Right hindlimb (tissue), 1 donor: ENCODE data around the gene PRPS1.
A peak's percentile ranks its signal among the peaks of the same experiment; 100 is the strongest.
"Not testable (repeated sequence)": the region's sequence is repeated elsewhere in the genome, so short reads cannot be mapped to it uniquely, and the experiment has no call there.

Experiments
- DNase-seq: peaks from one replicate; pipeline ENCODE4 v3.0.0-alpha.2; 2018

The PRPS1 gene

DNA sequence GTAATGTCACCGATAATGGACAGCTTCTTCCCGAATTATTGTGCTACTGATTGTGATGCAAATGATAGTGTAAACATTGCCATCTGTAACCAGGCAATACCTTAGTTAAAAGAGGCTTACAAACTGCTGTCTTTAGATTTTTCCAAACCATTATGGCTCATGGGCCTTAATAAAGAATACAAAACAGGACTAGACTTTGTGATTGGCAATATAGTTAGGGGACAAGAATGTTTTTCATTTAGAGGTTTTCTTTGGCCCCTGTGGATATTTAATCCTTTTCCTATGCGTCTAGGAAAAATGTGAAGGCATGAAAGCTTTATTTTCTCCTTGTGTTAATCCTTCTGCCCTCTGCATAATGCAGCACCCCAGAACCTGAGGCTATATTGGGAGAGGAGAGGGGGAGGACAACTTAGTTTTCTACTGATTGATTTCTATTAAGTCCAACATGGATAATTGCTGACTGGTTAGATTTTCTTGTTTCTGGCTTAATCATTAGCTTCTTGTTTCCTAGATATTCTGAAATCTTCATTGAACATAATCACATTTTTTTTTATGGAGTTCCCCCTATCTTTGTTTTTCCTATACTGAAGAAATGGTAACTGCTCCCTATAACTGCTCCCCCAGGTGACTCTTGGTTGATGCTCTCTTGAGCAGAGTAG is 1.9 kb downstream of the PRPS1 start:
- DNase-seq: no peak

DNA sequence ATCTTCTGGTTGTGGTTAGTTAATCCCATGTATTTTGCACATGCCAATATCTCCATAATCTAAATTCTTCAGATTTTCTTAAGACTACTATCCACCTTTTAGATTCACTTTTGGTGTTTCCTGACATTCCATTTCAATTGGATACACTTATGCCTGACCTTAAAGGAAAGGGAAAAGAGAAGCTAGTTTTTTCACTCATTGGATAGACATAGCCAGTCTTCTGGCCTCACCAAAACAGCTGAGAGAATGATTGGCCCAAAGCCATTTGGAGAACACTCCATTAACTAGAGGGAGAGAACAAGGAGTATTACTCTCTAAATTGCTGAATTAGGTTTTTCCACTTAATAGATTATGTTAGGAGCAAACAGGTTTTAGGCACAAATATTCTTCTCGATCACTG is 4.0 kb downstream of the PRPS1 start:
- DNase-seq: no peak

DNA sequence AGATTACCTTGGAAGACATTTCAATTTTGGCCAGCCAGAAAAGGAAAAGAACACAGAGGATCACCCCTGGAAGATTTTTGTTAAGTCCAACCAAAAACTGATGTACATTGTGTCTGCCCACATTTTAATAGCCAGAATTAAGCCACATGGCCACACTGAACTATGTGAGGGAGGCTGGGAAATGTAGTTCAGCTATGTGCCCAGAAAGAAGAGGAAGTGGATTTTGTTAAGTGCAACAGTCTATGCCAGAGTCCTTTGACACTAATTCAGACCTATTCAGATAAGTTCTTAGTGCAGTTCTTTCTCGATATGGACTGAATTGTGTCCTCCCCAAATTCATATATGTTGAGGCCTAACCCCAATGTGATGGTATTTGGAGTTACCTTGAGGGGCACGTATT is 18.4 kb downstream of the PRPS1 start:
- no peak for DNase-seq

DNA sequence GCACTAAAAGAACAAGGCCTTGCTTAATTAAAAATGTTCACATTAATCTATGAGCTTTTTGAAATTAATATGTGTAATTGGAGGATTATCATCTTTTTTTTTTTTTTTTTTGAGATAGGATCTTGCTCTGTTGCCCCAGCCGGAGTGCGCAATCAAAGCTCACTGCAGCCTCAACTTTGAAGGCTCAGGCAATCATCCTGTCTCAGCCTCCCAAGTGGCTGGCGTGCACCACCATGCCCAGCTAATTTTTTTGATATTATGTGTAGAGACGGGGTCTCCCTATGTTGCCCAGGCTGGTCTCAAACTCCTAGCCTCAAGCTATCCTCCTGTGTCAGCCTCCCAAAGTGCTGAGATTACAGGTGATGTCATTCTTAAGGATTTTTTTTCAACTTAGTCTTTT is 20.0 kb downstream of the PRPS1 start:
- no peak for DNase-seq

DNA sequence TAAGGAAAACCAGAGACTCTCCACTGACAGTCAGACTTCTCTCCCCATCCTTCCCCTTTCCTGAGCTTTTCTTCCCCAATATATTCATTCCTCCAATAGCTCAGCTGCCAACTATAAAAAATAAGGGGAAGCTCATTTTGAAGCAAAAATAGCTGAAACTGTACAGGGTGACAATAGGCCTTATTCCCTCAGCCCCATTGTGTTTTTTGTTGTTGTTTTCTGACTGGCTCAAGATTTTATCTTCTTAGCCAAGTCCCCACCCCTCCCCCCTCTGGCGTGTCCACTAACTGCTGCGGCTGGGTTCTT is 26.2 kb downstream of the PRPS1 start:
- no peak for DNase-seq

DNA sequence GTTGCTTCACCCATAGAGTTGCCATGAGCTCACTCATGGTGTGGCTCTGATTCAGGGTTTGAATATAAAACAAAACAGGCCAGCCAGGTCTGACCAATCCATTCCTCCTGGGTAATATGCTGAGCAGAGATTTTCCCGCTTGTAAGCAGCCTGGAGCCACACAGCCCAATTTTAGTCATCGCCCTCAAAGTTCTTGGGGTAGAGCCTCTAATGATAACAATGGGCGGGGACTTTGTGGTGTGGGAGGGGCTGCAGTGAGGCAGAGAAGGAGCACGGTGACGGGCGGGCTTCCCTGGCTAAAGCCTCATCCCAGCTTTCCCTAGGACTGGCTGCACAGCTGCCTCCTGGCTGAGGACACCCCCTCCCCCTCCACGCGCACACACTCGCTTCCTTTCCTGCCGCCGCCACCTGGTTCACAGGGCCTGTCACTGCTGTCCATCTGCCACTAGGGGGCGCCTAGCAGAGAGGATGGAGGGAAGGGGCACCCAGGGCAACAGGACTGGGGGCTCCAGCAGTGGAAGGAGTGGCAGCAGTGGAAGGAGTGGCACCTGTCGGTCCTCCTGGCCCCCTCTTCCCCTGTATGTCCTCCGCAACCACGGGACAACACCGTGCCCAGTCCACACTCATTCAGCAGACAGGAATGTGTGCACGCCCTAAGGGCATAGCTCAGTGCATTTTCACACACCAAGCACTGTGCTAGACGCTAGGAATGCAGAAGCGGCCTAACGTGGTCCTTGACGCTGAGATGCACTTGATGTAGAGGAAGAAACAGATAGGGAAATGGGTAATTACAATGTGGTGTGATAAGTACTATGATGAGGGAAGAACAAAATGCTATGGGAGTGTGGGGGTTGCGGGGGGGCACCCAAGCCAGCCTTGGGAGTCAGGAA is 26.8 kb downstream of the PRPS1 start:
- peak; percentile 74 for DNase-seq

DNA sequence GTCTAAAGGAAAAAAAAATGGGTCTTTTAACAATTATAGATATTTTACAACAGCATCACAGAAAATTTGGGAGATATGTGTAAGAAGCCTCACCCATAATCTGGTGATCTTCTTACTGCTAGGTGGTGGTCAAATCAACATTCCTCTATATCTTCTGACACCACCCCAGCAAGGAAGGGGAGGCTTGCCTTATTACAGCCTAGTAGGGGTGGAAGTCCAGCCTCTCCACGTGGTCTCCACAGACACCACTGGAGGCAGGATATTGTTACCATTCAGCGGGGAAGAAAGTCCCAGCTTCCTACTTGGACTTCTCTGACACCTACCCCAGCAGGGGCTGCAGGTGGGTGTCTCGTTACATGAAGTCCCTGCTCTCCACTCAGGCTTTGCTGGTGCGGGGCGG is 28.7 kb downstream of the PRPS1 start:
- DNase-seq: no peak

DNA sequence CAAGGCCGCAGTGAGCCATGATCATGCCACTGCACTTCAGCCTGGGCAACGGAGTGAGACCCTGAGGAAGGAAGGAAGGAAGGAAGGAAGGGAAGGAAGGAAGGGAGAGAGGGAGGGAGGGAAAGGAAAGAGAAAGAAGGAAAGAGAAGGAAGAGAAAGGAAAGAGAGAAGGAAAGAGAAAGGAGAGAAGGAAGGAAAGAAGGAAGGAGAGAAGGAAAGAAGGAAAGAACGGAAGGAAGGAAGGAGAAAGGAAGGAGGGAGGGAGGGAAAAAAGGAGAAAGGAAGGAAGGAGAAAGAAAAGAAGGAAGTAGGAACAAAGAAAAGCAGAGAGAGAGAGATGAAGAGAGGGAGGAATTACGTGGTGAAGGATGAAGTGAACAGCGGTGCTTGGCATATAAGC is 30.4 kb downstream of the PRPS1 start:
- DNase-seq: no peak

DNA sequence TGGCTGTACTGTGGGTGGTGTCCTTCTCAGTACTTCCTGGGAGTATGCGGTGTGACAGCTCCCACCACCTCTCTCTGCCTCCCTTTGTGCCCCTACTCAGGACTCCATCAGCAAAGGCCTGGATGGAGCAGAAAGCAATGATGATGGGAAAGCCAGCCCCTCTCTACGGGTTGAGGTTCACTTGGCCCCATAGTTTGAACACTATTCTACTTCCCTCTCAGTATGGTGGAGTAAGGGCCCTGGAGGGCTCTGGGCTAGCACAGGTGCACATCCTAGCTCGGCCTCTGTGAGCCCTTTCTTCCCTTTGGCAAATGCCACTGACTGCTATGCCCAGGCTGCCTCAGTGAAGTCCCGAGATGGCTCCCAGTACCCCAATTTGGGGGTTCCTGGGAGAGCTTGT is 31.0 kb downstream of the PRPS1 start:
- DNase-seq: no peak

DNA sequence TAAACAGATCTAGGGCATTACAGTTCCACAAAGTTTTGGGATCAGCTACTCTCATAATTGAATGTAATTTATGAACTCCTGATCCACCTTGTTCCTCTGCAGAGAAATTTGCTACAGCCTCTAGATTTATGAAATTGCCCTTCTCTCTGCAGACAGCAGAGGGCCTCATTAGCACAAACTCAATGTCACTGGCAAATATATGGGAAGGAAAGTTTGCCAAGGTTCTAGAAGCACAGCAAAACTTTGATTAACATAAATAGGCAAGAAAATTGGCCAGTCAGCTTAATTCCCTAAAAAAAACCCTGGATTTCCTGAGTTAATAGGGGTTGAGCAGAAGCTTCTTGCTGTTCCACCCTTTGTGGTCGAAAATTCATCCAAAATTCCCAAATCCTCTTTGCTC is 31.5 kb downstream of the PRPS1 start:
- DNase-seq: no peak

DNA sequence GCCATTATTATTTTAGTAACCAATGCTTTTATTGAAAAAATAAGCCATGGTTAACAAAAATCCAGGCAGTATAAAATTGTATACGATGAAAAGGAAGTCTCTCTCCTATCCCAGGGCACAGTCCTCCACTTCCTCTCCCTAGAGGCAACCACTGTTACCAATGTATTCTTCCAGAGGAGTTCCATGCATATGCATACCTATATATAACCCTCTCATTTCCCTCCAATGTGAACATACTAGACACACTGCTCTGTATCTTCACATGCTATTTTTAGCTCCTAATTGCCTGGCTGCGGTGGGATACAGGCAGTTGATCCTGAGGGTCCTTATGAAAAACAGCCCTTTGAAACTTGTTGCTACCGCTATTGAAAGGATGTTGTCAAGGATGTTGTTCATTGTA is 33.8 kb downstream of the PRPS1 start:
- no peak for DNase-seq

DNA sequence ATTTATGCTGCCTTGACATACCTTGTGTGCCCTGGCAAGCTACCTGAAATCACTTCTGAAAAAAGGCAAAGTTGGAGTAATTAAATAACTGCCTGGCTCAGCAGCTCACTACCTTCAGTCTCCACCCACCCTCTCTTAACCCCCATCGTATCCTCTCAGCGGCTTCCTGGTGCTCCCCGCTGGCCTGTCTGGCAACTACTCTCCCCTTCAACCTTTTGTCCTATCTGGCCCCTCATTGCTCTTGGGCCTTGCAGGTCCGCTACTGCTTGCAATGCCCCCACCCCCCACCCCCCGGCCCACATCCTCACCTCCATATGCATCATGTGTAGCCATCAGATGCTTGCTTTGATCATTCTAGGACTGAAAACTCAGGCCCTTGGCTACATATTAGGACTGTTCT is 34.5 kb downstream of the PRPS1 start:
- DNase-seq: no peak

DNA sequence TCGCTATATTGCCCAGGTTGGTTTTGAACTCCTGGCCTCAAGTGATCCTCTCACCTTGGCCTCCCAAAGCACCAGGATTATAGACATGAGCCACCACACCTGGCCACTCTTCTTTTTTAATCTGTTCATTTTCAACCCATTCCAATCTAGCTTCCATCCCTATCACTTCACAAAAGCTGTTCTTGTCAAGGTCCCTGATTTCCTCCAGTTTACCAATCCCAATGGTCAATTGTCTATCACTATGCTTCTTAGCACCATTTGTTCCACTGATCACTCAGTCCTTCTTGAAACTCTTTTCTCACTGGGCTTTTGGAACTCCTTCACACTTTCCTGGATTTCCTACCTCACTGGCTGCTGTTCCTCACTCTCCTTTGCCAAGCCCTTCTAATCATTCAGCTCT is 38.6 kb downstream of the PRPS1 start:
- no peak for DNase-seq

DNA sequence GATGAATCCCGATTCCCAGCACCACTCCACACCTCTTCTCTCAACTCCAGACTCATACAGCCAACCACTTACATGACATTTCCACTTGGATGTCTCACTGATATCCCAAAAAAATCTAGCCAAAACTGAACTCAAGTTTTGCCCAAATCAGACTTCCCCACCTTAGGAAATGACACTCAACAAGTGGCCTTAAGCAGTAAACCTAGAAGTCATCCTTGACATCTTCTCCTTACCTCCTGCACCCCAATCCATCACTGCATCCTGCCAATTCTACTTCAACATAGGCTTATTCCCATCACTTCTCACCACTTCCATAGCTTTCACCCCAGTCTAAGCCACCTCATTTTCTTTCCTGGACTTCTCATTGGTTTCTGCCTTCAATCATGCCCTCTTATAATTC is 39.1 kb downstream of the PRPS1 start:
- no peak for DNase-seq

DNA sequence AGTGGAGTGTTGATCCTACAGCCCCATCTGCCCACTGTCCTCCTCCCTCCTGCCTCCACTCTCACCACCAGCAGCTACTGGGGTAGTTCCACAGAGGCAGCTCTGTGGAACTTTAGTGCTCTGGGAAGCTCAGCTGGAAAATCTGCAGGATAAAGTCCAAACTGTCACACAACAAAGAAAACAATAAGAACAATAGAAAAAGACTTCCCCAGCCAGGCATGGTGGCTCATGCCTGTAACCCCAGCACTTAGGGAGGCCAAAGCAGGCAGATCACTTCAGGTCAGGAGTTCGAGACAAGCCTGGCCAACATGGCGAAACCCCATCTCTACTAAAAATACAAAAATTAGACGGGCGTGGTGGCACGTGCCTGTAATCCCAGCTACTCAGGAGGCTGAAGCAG is 40.4 kb downstream of the PRPS1 start:
- DNase-seq: not testable (repeated sequence)

DNA sequence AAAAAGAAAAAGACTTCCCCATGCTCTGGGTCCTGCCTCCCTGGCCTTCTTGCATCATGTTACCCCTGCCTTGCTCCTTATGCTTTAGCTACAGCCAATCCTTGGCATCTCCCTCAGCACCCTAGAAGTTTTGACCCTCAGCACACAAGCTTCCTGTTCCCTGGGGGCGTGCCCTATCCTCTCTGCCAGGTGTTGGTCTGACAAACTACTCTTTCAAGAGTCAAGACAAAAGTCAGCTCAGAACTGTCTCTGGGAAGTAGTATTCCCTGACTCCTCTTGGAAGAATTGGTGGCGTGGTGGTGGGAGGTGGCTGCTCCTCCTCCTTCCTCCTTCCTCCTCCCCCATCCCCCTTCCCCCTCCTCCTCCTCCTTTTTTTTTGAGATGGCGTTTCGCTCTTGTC is 41.0 kb downstream of the PRPS1 start:
- no peak for DNase-seq

DNA sequence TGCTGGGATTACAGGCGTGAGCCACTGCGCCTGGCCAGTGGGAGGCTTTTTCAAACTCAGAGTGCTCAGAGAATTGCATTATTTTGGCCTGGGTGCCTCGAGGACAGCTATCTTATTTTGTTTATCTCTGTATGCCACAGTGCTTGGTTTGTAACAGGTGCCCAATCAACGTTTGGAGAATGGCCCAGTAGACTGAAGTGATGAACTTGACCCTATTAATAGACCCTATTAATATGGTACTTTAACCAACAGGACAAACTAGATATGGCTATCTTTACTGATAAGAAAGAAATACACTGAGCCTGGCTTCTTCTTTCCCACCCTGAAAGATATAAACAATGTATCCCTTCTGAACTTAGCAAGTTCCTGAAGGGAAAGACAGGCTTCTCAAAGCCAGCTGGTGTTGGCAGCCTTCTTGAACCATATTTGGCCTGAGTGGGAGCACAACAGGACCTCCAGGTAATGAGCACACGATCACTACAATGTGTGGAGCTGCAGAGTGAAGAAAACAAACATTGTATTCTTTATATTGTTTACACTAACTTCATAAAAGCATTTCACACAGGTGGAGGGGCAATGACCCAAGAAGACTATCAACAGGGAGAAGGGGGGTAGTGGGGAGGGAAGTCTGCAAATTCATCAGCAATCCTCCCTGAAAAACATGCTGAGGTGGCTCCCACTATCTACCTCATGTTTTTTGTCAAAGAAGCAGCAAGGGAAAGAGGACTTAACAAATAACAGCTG is 41.7 kb downstream of the PRPS1 start:
- DNase-seq: no peak

DNA sequence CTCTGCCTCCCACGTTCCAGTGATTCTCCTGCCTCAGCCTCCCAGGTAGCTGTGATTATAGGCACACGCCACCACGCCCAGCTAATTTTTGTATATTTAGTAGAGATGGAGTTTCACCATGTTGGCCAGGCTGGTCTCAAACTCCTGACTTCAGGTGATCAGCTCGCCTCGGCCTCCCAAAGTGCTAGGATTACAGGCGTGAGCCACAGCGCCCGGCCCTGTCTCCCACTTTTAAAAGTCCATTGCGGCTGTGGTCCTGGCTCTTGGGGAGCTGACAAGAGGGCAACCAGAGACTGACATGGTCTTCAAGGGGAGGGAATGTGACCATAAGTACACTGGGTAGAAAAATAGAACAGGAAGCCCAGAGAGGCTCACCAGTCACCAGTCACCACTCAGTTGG is 42.9 kb downstream of the PRPS1 start:
- not testable (repeated sequence) for DNase-seq

DNA sequence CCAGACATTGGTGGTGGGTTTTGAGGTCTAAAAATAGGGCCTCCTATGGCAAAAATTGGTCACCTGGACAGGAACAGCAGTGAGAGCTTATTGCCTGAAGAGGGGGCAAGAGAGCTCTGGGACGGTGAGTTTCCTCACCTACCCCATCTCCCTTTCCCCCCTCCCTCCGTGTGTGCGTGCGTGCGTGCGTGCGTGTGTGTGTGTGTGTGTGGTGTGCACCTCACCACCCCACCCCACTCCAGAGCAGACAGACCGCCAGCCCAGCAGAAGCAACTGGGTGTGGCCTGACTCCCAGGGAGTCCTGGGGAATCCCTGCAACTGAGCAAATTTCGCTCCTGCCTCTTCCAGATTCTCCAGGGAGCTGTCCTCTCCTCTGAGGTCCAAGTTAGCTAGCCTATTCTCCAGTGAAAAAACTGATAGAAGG is 44.7 kb downstream of the PRPS1 start:
- DNase-seq: peak; percentile 76

DNA sequence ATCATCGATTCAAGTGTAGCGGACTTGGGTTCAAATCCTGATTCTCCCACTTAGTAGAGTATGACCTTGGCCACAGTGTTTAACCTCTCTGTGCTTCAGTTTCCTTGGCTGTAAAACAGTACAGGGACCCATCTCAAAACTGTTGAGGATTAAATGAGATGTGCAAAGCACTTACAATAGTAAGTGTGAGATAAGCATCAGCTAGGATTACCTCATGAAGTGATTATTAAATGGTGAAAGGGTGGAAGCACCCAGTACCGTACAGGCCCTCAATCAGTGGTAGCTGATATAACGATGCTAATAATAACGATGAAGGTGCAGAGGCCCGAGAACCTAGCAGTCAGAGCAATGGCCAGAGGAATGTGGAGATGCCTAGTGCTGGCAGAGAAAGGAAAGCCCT is 45.1 kb downstream of the PRPS1 start:
- no peak for DNase-seq

DNA sequence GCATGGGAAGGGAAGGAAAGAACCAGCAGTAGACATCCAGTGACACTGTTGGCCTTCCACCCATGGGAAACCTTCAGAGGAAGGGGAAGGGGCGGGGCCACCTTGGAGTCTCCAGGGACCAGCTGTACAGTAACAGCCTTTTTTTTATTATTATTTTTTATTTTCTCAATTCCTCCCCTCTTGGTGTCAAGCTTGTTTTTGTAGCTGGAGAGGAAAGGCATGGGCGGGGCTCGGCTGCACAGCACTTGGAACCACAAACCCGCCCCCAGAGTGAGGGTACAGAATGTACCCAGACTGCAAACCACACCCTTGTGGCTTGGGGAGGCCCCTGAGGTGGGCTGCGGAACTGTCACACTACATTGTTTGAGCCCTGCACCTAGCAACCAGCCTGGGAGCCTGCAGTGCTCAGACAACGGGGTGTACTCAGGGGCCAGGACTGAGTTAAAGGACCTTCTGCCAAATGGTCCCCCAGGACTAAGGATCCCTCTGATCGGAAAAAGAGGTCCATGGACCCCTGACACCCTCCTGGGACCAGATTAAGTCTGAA is 45.7 kb downstream of the PRPS1 start:
- DNase-seq: peak; percentile 75

DNA sequence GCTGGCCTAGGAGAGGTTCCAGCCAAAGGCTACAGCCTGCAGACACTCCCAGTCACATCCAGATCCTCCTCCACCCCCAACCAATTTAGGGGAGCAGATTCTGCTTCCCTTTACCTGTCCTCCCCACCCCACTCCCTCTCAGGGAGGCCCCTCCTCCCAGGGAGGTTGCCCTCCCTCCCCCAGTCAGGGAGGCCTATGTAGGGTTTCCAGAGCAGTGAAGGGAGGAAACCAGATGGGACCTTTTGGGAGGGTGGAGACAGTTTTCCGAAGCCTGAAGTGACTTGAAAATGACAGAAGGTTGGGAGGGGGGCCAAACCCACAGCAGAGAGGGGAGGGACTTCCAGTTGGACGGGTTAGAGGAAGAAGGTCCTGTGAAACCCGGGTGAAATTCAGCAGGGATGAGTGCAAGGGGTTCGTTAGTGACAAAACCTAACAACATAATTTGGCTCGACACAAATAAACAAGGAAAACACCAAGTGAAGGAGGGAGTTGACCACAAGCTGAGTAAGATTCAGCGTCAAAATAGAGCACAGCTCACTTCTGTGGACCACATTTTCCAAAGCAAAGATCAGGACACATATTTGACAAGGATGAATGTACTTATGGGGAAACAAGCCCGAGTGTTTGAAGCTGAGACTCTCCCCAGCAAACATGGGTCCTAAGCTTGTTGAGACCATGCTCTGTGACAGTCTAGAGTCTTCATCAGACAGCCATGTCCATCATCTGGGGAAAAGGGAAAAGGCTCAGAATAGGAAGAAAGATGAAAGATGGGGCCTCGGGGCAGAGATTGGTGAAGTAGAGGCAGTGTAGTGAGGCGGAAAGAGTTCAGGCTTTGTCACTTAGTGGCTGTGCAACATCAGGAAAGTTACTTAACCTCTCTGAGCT is 46.4 kb downstream of the PRPS1 start:
- DNase-seq: peak; percentile 74

DNA sequence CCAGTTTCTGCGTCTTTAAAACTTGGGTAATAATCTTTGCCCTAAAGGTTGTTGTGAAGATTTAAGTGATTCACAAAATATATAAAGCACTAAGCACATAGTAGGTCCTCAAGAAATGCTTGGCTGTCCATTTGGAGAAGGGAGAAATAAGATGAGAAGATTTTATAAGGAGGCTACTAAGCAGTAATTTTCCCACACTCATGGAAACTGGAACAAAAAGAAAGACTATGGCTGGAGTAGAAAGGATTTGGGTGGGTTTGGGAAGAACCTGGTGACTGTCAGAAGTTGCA is 47.0 kb downstream of the PRPS1 start:
- no peak for DNase-seq
